Measurements from ENCODE around the gene EXOC2.

Gene EXOC2

DNA sequence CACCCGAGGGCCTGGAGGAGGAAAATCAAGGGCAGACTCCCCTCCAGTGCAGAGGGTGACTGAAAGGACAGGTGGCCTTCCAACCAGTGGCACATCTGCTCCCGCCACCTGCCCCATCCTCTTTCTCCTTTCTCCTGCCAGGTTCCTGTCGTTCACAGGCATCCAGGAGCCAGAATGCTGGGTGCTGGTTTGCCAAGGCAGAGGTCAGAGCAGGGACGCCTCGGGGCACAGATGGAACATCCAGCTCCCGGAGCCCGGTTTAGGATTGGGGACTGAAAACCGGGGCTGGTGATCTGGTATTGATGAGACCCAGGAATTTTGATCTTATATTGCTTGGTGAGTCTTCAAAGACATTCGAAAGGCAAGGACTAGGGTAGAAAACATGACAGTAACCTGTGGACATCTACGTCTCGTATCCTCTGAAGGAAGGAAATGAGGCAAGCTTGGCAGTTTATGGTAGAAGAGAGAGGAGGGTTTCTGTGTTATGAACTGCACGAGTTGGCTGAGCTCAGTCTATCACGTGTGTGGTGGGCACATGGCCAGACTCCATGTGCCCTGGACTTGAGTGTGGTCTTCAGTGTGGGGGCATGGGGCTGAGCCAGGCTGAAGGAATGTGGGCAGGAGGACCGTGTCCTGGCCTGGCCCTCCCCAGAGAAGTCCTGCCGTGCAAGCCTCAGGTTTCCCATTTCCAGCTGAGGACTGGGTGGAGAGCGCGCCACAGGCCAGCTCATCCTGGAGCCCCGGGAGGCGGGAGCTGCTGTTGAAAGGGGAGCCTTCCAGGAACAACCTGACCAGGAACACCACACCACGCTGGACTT, 227.2 kb downstream of the EXOC2 start:
- no peak for DNase-seq (ENCODE audit: low read depth)

DNA sequence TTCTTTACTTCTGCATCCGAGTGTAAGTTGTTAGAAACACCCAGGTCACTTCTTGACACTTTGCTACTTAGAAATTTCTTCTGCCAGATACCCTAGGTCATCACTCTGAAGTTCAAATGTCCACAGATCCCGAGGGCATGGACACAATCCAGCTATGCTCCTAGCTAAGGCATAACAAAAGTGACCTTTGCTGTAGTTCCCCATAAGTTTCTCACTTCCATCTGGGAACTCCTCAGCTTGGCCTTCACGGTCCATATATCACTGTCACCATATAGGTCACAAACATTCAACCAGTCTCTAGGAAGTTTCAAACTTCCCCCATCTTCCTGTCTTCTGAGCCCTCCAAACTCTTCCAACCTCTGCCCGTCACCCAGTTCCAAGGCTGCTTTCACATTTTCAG, 236.1 kb downstream of the EXOC2 start:
- no peak for DNase-seq (ENCODE audit: low read depth)

DNA sequence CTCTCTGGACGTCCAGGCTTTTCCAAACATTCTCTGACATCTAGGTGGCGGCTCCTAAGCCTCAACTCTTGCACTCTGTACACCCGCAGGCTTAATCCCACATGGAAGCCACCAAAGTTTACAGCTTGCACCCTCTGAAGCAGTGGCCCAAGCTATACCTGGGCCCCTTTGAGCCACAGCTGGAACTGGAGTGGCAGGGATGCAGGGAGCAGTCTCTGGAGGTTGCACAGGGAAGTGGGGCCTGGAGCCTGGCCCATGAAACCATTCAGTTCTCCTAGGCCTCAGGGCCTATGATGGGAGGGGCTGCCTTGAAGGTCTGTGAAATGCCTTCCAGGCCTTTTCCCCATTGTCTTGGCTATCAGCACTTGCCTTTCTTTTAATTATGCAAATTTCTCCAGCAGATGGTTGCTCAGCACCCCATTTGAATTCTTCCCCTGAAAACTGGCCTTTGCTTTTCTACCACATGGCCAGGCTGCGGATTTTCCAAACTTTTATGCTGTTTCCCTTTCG, 236.5 kb downstream of the EXOC2 start:
- no peak for DNase-seq (ENCODE audit: low read depth)

DNA sequence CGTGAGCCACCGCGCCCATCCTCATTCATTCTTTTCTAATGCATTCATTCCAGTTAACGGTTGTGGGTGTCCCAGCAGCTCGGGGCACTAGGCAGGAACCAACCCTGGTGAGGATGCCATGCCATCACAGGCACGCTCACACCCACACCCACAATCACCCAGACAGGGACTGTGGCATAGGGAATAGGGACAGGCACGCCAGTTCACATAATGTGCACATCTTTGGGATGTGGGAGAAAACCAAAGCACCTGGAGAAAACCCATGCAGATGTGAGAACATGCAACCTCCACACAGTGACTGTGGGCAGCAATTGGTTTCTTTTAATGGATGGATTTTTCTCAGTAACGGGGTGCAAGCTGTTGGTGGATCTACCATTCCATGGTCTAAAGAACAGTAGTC, 237.1 kb downstream of the EXOC2 start:
- DNase-seq (ENCODE audit: low read depth) = no peak

DNA sequence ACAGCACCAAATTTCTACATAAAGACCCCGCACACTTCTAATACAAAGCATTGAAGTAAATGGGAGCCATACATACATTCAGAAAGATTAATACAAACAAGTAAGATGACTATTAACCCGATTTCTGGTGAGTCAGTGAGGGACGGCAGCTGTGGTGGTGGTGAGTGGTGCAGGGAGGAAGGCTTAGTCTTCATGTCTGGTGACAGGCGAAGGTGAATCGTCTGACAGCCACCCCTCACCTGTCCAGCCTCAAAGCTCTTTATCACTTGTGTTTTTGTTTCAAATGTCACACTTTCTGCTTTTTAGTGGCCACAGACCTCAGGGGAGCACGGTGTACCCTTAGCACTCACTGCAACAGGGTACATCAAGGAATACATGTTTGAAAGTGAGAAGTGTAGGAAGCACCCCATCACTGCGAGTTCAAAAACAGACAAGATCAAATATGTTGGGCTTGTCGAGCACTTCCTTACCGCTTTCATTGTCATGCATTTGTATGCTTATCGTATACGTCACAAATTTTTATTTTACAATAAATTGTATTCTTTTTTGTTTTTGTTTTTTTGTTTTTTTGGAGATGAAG, 237.8 kb downstream of the EXOC2 start:
- DNase-seq (ENCODE audit: low read depth) = no peak

DNA sequence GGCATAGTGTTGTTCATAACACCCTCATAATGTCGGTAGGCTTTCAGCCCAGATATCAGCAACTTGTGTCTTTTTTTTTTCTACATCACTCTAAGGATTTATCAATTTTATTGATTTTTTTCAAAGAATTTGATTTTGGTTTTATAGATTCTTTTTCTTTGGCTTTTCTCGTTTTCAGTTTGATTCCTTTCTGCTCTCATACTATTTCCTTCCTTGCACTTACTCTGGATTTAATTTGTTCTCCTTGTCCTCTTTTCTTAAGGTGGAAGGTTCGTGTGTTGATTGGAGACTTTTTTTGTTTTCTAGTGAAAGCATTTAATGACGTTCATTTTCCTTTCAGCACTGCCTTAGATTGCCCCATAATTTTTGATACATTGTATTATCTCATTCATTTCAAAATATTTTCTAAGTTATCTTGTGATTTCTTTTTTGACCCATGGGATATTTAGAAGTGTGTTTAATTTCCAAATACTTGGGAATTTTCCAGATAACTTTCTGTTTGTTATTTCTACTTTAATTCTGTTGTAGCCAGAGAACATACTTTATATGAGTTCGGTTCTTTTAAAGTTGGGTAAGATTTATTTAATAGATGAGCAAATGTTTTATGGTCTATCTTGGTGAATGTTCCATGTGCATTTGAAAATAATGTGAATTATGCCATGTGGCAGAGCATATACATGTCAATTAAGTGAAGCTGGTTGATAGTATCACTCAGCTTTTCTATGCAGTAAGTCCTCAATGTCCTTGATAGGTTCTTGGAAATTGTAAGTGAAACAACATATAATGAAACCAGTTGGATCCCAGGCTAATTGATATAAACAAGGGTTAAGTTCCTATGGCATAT, 238.6 kb downstream of the EXOC2 start:
- no peak for DNase-seq (ENCODE audit: low read depth)

DNA sequence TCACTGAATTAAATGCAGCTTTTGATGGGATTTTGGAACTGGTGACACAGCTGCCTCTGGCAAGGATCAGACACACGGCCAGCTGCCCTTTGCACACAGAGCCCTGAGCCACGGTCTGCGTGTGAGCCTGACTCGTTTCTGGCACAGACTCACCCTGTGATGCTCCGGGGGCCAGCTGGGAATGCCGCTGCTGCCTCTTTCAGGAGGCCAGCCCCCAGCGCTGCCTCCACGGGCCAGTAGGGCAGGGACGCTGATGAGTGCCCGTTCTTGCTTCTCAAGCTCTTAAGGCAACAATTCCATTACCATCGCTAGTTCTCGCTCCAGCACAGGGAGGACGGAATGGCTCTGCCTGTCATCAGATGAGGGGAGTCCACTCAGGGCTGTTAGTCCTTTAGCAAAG, 239.8 kb downstream of the EXOC2 start:
- DNase-seq (ENCODE audit: low read depth) = peak; percentile 5

DNA sequence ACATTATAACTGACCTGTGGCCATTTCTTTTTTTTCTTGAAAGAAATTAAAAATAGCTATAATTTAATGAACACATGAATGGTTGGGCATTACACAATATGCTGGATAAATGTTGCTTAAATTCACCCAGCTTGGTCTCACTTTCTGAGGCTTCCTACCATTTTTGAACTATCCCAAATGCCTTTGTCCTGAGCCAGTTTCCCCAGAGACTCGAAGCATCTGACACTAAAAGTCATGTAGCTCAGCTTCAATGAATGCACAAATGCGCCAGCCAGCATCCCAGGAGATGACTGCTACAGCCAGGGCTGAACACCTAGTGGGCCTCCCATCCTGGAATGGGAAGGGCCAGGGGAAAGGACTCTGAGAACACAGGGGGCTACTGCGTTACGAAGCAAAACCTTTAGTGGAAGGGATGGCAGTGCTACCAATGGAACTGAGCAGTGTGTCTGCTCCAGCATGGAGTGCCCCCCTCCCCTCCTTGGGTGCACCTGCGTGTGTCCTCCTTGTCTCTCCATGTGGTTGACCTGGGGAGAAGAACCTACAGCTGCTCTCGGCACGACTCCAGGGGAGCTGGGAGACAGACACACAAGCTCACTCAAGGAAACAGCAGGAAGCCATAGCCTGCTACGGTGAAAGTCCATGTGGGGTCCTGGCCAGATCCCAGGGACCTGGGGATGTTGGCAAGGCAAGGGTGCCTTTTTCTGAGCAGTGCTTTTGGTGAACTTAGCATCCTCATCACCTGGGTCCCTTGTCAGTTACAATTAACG, 240.5 kb downstream of the EXOC2 start:
- peak; percentile 7 for DNase-seq (ENCODE audit: low read depth)

DNA sequence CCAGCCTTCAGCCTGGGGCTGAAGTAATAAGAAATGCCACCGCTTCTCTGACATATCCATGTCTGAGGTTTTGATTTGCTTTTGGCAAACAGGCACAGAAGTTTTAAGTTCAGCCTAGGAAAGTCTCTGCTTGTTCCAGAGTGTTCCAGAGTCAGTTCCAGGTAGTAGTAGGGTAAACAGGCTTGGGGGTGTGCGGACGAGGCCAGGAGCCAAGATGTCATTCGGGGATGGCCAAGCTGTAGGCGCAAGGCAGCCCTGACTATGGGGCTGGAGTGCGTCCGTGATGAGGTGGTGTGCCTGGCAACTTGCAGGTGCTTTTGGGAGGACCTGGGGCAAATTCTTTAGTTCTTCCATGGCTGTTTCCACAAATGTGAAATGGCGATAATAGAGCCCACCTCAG, 241.1 kb downstream of the EXOC2 start:
- DNase-seq (ENCODE audit: low read depth) = no peak

DNA sequence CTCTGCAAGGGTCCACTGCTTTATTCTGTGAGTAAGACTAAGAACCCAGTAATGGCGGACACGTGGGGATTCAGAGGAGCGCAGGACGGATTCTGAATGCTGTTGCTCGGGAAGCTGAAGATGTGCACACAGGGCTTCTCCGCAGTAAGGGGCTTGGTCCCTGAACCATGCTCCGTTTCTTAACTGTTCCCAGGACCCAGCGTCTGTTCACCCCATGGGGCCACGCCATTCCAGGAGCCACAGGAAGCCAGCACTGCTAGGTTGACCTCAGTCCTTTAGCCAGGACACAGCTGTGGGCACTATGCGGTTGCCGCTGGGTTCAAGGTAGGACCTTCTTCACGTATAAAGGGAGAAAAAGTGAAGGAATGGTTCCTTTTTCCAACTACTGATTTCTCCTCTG, 241.6 kb downstream of the EXOC2 start:
- no peak for DNase-seq (ENCODE audit: low read depth)

DNA sequence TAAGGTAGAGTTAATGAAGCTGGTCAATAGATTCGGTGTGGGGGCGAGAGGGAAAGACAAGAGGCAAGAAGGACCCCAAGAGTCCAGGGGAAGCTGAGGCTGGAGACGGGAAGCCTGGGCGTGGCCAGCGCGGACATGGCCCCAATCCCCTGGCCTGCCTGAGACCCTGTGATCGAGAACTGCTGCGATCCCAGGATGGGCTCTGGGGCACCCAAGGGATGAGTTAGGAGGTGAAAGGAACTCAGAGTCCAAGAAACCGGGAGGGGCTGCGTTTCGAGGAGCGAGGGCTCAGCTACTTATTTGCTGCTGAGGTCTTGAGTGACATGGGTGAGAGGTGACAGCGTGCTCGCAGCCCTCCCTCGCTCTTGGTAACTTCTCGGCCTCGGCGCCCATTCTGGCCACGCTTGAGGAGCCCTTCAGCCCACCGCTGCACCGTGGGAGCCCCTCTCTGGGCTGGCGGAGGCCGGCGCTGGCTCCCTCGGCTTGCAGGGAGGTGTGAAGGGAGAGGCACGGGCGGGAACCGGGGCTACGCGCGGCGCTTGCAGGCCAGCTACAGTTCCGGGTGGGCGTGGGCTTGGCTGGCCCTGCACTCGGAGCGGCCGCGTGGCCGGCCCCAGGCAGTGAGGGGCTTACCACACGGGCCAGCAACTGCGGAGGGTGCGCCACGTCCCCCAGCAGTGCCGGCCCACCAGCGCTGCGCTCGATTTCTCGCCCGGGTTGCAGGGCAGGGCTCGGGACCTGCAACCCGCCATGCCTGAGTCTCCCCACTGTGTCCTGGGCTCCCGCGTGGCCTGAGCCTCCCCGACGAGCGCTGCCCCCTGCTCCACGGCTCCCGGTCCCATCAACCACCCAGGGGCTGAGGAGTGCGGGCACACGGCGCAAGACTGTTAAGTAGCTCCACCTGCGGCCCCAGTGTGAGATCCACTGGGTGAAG, 243.2 kb downstream of the EXOC2 start:
- DNase-seq (ENCODE audit: low read depth) = no peak

DNA sequence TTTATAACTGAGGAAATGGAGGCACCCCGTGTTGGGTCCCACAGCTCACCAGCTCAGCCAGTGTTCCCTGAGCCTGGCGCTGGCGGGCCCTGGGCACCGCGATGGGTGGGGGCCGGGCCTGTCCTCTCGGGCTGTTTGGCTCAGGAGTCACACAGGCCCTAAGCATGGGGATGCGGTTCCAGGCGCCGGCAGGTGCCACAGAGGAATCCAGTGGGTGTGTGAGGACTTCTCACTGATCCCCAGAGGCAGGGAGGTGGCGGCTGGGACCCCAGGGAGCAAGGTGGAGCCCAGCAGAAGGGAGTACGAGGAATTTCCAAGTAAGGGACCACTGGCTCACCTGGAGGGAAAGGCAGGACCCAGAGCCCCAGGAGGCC, 243.9 kb downstream of the EXOC2 start:
- no peak for DNase-seq (ENCODE audit: low read depth)

DNA sequence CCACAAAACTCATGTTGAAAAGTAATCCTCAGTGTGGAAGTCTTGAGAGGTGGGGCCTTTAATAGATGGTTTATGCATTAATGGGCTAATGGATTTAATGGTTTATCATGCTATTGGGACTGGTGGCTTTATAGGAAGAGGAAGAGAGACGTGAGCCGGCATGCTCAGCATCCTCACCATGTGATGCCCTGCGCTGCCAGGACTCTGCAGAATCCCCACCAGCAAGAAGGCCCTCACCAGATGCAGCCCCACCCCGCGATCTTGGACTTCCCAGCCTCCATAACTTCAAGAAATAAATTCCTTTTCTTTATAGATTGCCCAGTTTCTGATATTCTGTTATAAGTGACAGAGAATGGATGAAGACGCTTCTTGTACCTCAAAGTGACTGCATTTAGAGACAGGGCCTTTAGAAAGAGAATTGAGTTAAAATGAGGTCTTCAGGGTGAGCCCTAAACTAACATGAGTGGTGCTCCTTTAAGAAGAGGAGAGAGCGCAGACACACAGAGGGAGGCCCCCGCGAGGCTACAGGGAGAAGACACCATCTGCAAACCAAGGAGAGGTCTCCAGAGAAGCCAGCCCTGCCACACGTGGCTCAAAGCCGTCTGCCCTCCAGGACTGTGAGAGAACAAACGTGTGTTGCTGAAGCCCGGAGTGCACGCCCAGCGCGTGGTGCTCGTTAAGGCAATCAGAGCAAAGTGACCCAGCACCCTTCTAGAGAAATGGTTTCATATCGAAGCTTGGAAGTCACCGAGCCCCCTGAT, 244.5 kb downstream of the EXOC2 start:
- no peak for DNase-seq (ENCODE audit: low read depth)

DNA sequence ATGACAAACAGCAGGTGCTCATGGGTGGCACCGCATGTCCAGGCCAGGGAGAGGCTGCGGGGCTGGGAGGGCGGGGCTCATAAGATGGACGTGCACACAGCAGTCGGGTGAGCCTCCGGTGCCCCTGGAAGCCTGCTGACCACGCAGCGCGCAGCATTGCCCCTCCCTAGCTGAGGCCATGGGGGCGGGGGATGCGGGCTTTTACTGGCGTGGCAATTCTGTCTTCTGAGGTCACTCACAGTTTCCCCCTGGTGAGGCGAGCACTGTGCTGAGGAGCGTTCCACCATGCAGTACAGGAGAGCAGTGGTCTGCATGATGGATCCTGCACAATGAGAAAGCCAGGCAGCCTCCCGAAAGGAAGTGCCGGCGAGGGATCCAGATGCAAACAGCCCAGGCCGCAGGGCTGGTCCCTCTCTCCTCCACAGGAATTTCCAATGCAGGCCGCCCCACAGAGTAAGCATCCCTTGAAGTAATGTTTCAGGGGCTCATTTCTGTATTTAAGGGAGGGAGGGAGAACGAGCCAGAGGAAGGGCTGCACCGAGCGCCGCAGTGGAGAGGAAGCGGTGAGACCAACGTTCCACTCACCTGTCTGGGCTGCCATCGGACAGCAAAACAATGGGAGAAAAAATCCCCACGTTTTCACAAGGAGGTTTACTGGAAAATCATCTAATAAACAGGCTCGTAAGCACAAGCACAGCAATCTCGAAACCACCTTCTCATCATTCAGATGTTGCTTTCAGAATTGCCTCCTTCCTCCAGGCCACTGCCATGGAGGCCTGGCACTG, 245.4 kb downstream of the EXOC2 start:
- no peak for DNase-seq (ENCODE audit: low read depth)

DNA sequence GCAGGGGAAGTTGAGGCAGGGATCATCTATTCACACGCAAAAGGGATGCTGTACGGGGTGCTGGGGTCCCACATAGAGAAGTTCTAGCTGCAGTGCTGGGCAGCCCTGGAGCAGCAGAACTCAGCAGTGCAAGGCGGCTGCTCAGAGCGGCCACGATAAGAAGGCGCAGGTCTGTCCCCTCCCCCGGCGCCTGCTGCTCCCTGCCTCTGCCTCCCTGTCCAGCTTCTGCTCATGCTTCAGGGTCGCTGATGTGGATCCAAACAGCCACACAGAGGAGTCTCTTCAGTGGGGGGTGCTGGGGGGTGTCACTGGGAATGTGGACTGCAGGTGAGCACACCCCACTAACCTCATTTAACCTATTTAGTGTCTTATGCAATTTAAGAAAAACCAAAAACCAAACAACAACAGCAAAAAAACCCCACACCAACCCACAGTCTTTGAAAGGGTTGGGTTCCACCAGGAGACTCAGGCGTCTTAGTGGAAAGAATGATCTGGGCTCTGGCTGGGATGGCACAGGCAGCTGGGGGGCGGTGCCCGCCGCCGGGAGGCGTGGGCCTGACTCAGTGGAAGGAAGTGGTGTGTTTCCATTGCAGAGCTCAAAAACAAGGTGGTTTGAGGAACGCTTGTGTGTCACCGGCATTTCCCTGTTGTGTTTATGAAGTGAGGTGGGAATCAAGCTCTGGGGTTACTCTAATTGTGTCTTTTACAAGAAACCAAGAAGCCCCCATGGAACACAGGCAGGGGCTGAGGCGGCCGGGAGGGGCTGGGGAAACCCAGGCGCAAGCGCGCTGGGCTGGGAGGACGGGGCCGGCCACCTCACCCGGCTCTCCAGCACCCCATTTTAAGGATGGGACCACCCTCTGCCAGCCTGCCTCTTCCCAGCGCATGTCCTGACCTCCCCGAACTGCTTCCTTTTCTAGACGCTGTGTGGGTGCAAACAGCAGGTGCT, 246.2 kb downstream of the EXOC2 start:
- no peak for DNase-seq (ENCODE audit: low read depth)

DNA sequence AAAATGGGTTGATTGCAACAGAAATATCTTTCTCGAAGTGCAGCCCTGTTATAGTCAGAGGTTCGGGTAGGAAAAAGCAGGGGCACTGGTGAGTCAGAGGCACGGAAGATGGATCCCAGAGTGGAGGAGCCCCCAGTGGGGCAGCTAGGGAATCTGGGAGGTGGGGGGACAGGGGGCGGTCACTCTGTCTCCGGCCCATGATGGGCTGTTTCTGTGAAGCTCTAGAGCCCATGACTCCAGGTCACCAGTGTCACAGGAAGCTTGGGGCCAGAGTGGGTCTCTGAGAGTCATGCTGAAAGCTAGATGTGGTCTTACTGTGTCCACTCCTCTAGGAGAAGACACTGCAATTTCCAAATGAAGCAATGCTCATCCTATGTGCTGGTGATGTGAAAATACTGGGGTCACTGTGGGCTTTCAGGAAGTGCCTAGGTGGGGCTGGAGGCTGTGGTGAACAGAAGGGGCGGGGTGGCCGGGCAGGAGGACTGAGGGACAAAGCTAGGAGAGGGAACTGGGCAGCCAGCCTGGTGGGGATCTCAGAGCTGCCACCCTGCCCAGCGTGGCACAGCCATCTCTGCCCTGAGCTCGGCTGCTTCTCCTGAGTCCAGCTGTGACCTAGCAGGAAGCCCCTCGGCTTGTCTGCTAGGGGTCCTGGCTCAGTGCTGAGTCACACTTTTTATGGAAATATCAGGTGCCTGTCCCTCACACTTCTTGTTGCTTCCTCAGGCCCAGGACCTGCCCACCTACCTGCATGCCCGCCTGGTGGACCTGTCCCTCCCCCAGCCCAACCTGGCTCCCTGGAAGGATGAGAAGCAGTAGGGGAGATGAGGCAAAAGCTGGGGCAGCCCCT, 247.1 kb downstream of the EXOC2 start:
- no peak for DNase-seq (ENCODE audit: low read depth)

DNA sequence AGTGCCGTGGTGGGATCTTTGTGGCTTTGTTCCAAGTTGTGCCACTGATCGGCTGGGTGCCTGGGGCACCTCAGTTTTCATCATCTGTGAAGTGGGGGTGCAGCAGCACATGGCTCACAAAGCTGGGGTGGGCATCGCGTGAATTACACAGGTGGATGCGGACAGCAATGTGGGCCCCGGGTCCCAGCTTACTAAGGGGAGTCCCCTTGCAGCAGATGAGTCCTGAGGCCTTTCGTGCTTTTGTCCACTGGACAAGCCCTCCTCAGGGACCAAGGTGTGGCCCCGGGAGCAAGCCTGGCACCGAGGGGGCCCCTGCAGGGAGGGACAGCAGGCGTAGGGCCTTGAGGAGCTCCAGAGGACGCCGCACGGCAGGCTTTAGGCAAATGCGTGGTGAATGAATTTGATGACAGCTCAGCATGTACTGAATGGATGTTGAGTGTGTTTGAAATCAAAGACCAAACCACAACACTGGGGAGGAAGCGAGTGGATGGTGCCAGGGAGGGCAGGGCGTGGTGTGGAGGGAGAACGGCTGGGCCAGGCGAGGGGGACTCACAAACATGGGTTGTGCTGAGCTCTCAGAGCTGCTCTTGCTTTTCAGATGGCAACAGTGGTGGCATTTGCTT, 248.2 kb downstream of the EXOC2 start:
- no peak for DNase-seq (ENCODE audit: low read depth)
